ENCODE results near the gene RASA4B.
"Not testable (repeated sequence)": the region's sequence is repeated elsewhere in the genome, so short reads cannot be mapped to it uniquely, and the experiment has no call there.

RASA4B gene

DNA sequence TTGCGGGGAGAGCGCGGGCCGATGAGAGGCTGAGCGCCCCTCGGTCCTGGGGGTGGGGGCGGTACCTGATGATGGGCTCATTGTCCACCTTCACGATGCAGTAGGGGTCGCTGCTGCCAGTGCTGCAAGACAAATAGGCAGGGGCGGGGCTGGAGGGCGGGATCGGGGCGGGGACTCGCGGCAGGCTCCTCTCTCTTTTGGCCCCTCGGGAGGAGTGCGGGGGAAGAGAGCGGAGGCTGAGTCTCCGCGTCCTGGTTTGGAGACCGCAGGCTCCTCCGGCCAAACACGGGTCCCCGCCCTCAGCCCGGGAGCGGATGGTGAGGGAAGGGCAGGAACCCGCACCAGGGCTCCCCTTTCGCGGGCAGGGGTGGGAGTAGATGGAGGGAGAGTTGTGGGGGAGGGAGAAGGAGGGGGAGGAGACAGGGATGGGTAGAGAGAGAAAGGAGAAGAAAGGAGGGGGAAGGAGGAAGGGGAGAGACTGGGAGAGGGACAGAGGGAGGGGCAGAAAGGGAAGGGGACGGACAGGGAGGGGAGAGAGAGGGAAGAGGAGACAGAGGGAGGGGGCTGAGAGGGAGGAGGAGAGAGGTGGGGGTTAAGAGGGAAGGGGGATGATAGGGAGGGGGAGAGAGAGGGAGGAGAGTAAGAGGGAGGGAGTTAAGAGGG, 5.6 kb downstream of the RASA4B start:
- DNase-seq (ENCODE audit: low read depth in 1 of 2, low spot score in 1 of 2): not testable (repeated sequence)

DNA sequence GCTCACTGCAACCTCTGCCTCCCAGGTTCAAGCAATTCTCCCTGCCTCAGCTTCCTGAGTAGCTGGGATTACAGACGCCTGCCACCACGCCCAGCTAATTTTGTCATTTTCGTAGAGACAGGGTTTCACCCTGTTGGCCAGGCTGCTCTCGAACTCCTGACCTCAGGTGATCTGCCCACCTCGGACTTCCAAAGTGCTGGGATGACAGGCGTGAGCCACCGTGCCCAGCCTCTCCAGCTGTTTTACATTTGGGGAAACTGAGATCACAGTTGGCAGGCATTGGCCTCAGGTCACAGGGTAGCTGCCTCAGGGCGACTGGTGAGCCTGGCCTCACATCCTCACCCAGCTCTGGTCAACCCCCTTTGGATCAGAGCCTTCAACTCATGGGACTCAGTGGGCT, 7.0 kb downstream of the RASA4B start:
- not testable (repeated sequence) for DNase-seq (ENCODE audit: low read depth in 1 of 2, low spot score in 1 of 2)

DNA sequence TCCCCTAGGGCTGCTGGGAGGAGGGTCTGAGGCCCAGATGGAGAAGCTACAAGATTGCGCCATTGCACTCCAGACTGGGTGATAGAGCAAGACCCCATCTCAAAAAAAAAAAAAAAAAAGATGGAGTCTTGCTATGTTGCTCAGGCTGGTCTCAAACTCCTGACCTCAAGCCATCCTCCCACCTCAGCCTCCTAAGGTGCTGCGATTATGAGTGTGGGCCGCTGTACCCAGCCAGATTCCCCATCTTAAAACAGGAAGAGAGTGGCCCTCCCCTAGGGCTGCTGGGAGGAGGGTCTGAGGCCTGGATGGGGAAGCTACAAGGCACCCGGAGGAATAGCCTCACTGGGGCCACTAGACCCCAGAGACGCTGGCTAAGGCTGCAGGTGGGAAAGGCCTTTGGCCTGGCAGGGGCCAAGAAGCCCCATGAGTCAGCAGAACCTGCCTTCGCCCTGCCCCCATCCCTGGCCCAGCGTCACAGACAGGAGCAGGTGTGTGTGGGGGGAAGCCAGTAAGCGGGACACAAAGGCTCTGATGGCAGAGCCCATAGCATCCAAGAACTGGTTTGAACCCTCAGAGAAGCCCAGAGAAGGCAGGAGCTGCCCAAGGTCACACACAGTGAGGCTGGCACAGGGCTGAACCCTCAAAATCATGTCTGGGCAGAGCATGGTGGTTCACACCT, 10.0 kb downstream of the RASA4B start:
- not testable (repeated sequence) for DNase-seq (ENCODE audit: low read depth in 1 of 2, low spot score in 1 of 2)

DNA sequence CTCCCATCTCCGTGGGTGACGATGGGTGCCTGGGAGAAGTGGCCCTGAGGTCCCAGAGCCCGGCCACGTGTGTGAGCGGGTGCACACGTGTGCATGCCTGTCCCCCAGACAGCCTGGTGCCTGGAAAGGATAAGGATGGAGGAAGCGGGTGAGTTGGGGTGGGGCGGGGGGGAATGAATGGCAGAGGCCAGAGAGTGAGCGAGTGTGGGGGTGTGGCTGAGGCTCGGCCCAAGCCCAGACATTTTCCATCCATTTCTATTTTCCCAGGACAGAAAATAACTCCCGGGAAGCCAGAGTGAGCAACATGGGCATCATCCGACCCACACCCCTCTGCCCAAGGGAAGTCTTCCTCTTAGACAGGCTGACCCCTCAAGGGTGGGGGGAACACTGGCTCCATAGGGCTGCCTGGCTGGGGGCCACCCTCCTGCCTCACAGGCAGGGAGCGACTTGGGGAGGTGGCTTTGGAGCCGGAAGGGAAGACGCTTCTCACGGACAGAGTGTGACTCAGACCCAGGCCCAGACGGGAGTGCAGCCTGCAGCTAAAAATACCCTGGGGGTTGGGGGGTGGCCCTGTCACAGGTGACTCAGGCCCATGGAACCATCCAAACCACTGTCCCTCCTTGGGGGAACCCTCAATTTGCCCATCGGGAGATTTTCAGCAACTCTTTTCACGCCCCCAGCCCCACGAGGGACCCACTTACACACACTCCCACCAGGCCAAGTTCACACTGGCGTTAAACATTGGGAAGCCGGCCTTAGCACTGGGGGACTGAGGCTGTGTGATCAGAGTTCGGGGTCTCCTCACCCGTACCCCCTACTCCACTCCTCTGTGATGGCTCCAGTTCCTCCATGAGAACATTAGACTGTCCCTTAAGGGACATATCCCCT, 12.0 kb downstream of the RASA4B start:
- DNase-seq (ENCODE audit: low read depth in 1 of 2, low spot score in 1 of 2): not testable (repeated sequence)

DNA sequence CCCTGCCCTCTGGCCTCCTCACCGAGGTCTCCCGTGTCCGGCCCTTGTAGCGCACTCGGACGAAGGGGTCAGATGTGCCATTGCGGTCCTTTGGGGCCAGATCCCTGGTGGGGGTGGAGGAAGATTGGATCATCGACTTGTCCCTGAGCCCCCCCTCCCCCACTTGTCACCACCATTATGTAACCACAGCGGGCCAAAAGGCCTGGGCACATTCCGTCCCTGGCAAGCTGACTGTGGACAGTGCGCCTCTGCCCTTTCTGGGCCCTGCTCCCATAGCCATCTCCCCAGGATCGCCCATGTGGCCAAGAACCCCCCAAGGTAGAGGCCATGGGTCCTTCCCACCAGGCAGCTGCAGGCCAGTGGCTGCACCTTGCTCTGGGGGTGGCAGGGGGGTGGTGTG, 14.4 kb downstream of the RASA4B start:
- not testable (repeated sequence) for DNase-seq (ENCODE audit: low read depth in 1 of 2, low spot score in 1 of 2)

DNA sequence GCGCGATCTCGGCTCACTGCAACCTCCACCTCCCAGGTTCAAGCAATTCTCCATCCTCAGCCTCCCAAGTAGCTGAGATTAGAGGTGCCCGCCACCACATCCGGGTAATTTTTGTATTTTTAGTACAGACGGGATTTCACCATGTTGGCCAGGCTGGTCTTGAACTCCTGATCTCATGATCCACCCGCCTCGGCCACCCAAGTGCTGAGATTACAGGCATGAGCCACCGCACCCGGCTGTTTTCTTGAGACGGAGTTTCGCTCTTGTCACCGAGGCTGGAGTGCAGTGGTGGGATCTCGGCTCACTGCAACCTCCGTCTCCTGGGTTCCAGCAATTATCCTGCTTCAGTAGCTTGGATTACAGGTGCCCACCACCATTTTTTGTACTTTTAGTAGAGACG, 19.3 kb downstream of the RASA4B start:
- not testable (repeated sequence) for DNase-seq (ENCODE audit: low read depth in 1 of 2, low spot score in 1 of 2)

DNA sequence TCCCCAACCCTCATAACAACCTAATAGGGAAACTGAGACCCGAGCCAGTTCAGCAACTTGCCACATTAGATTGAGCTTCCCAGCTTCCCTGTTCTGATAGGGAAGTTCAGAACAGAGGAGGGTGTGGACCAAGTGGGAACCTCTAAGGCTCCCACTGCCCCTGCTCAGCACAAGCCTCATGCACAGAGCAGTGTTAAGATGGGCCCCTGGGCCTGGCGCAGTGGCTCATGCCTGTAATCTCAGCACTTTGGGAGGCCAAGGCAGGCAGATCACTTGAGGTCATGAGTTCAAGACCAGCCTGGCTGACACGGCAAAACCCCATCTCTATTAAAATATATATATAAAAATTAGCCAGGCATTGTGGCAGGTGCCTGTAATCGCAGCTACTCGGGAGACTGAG, 20.3 kb downstream of the RASA4B start:
- not testable (repeated sequence) for DNase-seq (ENCODE audit: low read depth in 1 of 2, low spot score in 1 of 2)

DNA sequence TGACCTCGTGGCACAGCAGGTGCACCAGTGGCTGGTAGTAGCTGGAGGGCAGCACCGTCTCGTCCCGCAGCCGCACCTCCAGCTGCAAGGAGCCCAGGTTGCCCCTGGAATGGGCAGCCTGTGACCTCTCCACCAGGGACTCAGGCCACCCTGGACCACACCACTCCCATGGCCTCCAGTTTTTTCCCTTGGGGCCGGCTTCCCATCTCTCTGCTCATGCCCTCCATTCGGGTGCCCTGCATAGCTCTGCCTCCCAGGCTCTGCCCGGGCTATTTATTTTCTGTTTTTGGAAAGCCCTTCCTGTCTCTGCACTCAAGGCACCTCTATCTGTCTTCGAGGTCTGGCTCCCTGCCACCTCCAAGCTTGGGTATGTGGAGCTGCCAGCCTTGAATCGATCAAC, 20.7 kb downstream of the RASA4B start:
- DNase-seq (ENCODE audit: low read depth in 1 of 2, low spot score in 1 of 2): not testable (repeated sequence)

DNA sequence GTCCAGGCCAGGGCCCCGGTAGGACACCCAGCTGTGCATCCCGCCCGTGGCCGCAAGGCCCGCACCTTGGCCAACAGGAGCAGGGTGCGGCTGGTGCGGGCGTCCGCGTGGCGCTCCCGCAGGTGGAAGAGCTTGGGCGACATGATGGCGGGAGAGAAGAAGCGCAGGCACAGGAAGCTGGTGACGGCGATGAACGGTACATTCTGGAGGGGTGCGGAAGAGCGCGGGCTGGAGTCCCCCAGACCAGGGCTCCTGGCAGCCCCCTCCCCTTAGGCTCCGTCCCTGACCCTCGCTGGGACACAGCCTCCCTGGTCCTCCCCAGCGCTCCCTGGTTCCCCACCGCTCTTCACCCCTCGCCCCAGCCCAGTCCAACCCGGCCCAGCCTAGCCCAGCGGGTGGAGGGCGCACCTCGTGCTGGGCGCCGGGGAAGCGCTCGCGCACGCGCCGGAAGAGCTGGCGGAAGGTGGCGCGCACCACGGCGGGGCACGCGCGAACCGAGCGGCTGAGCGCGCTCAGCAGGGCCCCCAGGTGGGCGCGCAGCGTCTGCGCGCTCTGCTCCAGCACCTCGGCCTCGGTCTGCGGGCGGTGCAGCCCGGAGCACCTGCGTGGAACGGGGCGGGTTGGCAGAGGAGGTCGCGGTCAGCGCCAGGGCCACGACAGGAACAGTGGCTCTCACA, 23.0 kb downstream of the RASA4B start:
- not testable (repeated sequence) for DNase-seq (ENCODE audit: low read depth in 1 of 2, low spot score in 1 of 2)

DNA sequence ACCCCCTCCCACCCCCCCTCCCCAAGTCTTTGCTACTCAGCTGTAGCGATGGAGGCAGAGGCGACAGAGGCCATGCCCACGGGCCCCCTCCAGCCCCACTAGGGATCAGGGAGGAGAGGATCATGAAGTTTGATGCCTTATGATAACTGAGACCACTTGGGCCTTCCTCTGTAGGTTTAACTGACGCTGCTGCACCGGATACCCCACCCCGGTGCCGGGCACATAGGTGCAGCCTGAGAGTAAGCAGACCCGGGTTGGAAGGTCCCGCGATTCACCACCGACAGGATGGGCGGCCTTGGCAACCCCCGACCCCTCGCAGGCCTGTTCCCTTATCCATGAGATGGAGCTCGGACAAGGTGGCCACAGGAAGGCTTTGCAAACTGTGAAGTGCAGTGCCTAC, 23.6 kb downstream of the RASA4B start:
- not testable (repeated sequence) for DNase-seq (ENCODE audit: low read depth in 1 of 2, low spot score in 1 of 2)

DNA sequence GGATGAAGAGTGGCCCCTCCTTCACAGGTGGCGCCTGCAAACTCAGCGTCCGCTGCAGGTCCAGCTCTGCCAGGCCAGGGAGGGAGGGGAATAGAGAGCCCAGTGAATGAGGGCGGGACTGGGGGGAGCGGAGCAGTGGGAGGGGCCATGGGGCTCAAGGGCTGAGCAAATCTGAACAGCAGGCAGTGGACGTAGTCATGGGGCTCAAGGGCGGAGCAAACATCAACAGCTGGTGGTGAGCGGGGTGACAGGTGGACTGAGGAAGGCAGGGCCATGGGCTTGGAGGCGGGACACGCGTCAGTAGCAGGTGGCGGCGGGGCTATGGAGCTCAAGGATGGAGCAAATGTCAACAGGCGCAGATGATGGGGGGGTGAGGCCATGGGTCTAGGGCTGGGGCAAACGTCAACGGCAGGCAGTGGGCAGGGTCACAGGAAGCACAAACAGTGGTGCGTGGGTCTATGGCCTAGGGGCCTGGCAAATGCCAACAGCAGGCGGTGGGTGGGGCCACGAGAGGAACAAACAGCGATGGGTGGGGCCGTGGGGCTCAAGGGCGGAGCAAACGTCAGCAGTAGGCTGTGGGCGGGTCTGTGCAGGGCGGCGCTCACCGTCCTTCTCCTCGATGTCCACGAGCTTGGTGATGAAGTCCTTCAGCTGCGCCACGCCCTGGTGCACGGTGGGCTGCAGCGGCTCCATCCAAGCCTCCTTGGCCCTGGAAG, 24.2 kb downstream of the RASA4B start:
- DNase-seq (ENCODE audit: low read depth in 1 of 2, low spot score in 1 of 2): not testable (repeated sequence)

DNA sequence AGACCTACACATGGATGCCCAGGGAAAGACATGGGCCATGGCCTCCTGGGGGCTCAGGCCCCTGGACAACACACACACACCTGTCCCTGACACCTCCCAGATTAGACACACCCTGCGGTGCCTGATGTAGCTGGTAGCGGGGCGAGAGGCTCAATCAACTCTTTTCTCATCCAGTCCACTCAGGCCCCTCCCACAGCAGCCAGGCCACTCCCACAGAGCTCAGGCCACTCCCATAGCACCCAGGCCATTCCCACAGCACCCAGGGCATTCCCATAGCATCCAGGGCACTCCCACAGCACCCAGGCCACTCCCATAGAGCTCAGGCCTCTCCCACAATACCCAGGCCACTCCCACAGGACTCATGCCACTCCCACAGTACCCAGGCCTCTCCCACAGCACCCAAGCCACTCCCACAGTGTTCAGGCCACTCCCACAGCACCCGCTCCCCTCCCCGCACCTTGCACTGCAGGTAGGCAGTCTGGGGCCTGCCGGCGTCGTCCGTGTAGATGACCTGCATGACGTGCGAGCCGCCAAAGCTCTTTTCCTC, 27.0 kb downstream of the RASA4B start:
- peak in 1 of 2 donors; percentile 50 for DNase-seq (ENCODE audit: low read depth in 1 of 2, low spot score in 1 of 2)

DNA sequence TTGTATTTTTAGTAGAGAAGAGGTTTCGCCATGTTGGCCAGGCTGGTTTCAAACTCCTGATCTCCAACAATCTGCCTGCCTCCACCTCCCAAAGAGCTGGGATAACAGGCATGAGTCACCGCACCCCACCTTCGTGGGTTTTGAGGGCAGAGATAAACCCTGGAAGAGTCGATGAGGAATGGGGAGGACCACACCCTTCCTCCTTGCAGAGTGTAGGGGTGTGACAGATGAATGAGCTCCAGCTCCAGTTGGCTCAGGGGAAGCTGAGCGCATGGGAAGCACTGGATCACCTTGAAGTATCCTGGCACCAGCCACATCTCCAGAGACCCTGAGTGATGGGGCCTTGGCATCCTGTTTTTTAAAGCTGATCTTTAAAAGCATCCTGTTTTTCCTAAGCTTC, 33.3 kb downstream of the RASA4B start:
- DNase-seq (ENCODE audit: low read depth in 1 of 2, low spot score in 1 of 2): not testable (repeated sequence)

DNA sequence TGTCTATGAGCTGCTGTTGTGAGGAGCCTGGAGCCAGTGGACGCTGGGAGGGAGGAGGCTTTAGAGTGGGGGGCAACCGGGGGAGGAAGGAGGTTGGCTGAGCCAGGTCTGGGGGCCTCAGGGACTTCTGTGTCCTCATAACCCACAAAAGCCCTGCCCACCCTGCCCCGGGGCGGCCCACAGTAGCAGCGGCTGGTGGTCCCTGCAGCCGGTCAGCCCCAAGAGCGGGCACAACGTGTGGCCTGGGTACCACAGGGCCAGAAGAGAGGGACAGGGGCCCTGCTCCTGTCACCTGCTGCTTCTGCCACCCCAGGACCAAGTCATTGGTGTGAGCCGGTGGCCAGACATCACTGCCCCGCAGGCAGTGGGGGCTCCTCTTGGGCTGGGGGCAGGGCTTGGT, 35.6 kb downstream of the RASA4B start:
- not testable (repeated sequence) for DNase-seq (ENCODE audit: low read depth in 1 of 2, low spot score in 1 of 2)

DNA sequence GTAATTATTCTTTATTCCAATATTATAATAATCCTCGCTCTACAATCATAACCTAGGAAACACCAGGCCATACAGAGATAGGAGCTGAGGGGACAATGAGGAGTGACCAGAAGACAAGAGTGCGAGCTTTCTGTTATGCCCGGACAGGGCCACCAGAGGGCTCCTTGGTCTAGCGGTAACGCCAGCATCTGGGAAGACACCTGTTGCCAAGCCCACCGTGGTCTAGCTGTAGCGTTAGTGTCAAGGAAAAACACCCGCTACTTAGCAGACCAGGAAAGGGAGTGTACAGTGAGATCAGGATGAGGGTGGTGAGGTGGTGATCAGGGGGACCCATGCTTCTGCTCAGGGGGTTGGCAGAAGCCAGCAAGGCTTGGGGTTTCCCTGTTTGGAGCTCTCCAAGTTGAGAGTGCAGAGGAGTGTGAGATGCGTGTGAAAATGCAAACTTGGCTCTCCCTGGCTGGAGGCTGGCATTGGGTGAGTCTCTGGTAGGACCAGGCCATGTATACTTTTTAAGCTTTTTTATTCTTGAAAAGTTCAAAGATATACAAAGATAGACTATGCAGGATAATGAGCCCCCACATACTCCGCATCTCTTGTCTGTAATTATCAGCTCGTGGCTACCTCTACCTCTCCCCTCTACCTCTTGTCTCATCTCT, 37.5 kb downstream of the RASA4B start:
- DNase-seq (ENCODE audit: low read depth in 1 of 2, low spot score in 1 of 2): not testable (repeated sequence)

DNA sequence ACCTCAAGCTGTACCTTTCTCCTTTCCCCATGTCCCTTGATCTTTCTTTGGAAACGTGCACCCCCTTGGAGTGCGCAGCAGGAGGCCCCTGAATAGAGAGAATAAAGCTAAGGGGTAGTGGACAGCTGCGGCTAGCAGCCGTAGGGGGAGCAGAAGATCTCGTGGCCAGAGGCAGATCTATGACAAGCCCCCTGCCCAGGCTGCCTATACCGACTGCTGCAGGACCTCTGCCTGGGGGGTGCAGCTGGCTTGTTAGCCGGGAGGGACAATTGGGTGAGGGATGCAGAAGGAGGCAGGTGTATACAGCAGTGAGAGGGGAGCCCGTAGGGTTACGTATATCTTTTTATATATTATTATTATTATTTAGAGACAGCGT, 38.4 kb downstream of the RASA4B start:
- not testable (repeated sequence) for DNase-seq (ENCODE audit: low read depth in 1 of 2, low spot score in 1 of 2)

DNA sequence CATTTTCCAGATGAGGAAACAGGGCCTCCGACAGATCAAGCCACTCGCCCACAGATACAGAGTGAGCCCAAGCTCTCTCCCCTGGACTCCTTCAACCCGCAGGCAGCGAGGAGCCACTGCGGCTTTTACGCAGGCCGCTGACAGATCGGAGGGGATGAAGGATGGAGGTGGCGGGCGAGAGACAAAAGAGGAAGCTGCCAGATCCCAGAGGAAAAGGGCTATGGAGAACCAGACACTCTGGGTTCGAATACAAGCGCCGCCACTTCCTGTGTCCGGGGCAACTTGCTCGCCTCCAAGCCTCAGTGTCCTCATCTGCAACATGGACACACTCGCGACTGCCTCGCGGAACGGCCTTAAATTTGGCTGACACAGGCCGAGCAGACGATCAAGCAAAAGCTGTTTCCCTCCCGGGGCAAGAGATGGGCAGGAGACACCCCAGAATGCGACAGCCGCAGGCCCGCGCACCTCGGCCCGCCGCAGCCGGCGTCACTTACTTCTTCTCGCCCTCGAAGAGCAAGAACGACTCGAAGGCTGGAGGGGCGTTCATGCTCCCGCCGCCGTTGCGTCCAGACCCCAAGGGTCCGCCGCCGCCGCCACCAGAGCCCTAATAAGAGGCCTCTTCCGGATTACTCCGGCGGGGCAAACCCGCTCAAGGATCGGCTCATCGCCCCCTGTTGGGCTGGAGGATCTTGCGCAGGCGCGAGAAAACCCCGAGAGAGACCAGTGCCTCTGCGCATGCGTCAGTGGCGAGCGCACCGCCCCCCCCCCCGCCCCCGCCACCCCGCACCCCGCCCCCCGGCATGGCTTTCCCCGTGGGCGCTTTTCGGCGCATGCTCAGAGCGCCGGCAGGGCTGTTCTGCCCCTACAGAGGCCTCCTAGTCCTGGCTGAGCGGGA, 39.0 kb downstream of the RASA4B start, which contains the start of gene POLR2J:
POLR2J (minus strand) TSS at position 609 of the 895 bp plus-strand sequence; CDS start at position 547, 62 bp downstream.
- DNase-seq (ENCODE audit: low read depth in 1 of 2, low spot score in 1 of 2): peak; percentile 81 to 83

DNA sequence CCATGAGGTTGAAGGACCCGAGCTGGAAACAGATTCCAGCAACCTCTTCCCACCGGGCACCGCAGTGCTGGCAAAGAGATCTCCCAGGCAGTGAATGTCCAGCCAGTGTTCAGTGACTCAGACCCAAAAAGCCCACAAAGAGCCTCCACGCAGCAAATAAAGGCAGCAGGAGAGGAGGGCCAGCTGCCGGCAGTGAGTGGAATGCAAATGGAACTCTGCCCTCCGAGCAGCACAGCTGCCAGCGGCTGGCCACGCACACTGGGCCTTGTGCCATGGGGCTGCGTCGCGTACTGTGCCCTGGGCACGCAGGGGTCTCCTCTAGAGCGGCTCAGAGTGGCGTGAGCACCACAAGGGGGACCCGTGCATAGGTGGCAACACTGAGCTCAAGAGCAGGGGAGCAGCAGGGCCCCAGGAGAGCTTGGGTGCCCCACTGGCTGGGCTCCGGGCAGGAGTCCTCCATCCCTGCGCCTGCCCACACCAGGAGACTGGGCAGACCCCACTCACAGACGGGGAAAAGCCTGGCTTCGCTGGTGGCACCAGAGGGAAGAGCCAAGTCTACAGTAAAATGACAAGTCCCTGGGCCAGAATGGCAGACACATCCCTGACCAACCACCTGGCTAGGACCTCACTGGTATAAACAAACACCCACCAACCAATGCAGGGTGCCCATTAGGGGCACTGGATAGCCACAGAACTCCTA, 42.7 kb downstream of the RASA4B start:
- not testable (repeated sequence) for DNase-seq (ENCODE audit: low read depth in 1 of 2, low spot score in 1 of 2)
